ENCODE results near the gene ANKIB1.

Gene ANKIB1, protein sequence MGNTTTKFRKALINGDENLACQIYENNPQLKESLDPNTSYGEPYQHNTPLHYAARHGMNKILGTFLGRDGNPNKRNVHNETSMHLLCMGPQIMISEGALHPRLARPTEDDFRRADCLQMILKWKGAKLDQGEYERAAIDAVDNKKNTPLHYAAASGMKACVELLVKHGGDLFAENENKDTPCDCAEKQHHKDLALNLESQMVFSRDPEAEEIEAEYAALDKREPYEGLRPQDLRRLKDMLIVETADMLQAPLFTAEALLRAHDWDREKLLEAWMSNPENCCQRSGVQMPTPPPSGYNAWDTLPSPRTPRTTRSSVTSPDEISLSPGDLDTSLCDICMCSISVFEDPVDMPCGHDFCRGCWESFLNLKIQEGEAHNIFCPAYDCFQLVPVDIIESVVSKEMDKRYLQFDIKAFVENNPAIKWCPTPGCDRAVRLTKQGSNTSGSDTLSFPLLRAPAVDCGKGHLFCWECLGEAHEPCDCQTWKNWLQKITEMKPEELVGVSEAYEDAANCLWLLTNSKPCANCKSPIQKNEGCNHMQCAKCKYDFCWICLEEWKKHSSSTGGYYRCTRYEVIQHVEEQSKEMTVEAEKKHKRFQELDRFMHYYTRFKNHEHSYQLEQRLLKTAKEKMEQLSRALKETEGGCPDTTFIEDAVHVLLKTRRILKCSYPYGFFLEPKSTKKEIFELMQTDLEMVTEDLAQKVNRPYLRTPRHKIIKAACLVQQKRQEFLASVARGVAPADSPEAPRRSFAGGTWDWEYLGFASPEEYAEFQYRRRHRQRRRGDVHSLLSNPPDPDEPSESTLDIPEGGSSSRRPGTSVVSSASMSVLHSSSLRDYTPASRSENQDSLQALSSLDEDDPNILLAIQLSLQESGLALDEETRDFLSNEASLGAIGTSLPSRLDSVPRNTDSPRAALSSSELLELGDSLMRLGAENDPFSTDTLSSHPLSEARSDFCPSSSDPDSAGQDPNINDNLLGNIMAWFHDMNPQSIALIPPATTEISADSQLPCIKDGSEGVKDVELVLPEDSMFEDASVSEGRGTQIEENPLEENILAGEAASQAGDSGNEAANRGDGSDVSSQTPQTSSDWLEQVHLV

DNA sequence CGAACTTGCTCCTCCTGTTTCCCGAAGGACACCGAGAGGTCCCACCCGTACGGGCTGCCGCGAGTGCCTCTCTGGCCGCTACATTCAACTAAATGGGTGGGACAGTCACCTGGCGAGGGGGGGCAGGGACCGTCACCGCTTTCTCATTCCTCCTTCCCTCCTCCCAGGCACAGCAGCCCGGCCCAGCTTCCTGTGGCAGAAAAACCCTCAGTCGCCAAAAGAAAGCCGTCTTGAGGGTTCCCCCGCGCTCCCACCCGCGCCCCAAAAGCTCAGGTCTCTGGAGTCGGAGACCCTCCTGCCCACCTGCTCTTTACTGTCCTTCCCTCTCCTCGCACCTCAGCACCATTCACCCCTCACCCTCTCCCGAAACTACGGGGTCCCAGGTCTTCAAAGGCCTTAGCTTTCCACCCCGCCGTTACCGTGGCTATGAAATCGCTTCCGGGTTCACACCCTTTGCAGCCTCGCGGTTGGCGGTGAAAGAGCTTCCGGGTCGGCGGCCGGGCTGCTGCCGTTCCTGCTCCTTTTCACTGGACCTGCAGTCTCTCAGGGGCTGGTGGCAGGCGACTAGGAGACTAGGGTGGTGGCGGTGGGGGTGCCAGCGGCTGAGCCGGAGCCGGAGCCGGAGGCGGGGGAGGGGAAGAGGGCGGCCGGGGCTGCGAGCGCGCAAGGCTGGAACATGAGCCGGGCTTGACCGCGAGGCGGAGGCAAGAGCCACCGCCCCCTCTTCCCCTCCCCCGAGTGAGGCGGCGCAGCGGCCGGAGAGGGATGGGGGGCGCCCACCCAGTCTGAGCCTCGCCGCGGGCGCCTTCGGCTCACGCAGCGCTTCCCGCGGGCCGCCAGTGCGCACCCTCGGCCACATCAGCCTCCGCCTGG, at the start of gene ANKIB1, which contains the start of gene KRIT1:
Gene ANKIB1 (plus strand): TSS at position 488 of the 873 bp plus-strand sequence. CDS start 49,005 bp downstream, outside the sequence.
Gene KRIT1 (minus strand): TSS at position 428 of the 873 bp plus-strand sequence. CDS start 3,779 bp downstream, outside the sequence.
- Histone ChIP-seq H3K4me3 (ENCODE audit: low read depth, low read length) (peak within 1 kb of the TSS; percentile 87), H3K27ac (ENCODE audit: low read depth, low read length) (peak within 1 kb of the TSS; percentile 91), H3K36me3 (ENCODE audit: control insufficient read depth, insufficient read depth, low read length) (peaks cover 10% of the 10 kb centered on the region), H3K4me1 (ENCODE audit: control insufficient read depth, insufficient read depth, low read length) (peaks cover 15% of the 10 kb centered on the region), H3K27me3 (ENCODE audit: control insufficient read depth, insufficient read depth, low read length) (no peaks in the 10 kb centered on the region), H3K9ac (ENCODE audit: low read length) (peak within 1 kb of the TSS; percentile 92), H3K9me3 (ENCODE audit: control insufficient read depth, insufficient read depth, low read depth, low read length) (no peaks in the 10 kb centered on the region)

DNA sequence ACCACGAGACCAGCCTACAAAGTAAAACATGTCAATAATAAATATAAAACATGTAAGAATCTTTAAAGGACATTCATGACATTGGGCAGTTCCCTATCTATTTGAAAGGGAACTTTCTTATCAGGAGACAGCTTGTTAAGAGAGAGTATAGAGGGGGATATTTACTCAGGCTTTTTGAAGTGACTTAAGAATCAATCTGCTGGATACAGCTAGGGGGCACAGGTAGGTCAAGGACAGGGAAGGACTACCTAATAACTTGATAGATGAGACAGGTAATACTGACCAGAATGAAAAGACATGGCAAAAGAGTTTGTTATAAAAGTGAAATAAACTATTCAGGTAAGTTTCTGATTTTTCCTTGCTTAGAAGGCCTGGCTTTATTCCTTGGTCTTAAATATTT, 45.0 kb upstream of the ANKIB1 start:
- H3K9me3 ChIP-seq (ENCODE audit: control insufficient read depth, insufficient read depth, low read depth, low read length): no peaks in the 10 kb centered on the region
- H3K27ac ChIP-seq (ENCODE audit: low read depth, low read length): no peak overlapping the region
- no peaks in the 10 kb centered on the region for H3K27me3 ChIP-seq (ENCODE audit: control insufficient read depth, insufficient read depth, low read length)
- no peak overlapping the region for H3K9ac ChIP-seq (ENCODE audit: low read length)
- H3K4me3 ChIP-seq (ENCODE audit: low read depth, low read length): no peak overlapping the region
- H3K4me1 ChIP-seq (ENCODE audit: control insufficient read depth, insufficient read depth, low read length): no peaks in the 10 kb centered on the region
- H3K36me3 ChIP-seq (ENCODE audit: control insufficient read depth, insufficient read depth, low read length): peaks cover 32% of the 10 kb centered on the region

DNA sequence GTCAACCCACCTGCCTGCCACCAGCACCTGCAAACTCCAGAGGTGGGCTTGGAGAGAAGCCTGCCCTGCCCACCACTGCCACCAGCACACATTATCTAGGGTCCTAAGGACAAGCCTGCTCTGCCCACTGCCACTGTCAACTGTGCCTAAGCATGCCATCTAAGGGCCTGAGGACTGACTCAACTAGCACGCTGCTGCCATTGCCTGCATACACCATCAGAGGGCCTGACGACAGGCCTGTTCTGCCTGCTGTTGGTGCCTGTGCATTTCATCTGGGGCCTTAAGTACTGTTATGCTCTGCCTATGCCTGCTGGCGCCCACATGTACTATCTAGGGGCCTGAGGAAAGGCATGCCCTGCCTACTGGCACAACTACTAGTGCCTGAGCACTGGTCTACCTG, 39.8 kb upstream of the ANKIB1 start:
- H3K4me3 ChIP-seq (ENCODE audit: low read depth, low read length): no peak overlapping the region
- no peak overlapping the region for H3K27ac ChIP-seq (ENCODE audit: low read depth, low read length)
- no peak overlapping the region for H3K9ac ChIP-seq (ENCODE audit: low read length)
- H3K36me3 ChIP-seq (ENCODE audit: control insufficient read depth, insufficient read depth, low read length): peaks cover 35% of the 10 kb centered on the region
- no peaks in the 10 kb centered on the region for H3K9me3 ChIP-seq (ENCODE audit: control insufficient read depth, insufficient read depth, low read depth, low read length)
- no peaks in the 10 kb centered on the region for H3K4me1 ChIP-seq (ENCODE audit: control insufficient read depth, insufficient read depth, low read length)
- H3K27me3 ChIP-seq (ENCODE audit: control insufficient read depth, insufficient read depth, low read length): no peaks in the 10 kb centered on the region

DNA sequence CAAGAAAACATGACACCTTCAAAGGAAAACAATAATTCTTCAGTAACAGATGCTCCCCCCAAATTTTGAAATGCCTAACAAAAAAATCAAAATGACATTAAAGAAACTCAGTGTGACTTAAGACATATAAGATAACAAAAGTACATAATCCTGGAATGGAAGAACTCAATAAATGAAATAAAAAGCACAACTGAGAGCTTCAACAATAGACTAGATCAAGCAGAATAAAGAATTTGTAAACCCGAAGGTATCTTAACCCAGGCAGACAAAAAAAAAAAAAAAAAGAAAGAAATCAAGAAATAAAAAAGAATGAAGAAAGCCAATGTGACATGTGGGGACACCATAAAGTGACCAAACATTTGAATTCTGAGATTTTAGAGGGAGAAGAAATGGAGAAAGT, 39.1 kb upstream of the ANKIB1 start:
- no peaks in the 10 kb centered on the region for H3K4me1 ChIP-seq (ENCODE audit: control insufficient read depth, insufficient read depth, low read length)
- no peaks in the 10 kb centered on the region for H3K27me3 ChIP-seq (ENCODE audit: control insufficient read depth, insufficient read depth, low read length)
- no peak overlapping the region for H3K27ac ChIP-seq (ENCODE audit: low read depth, low read length)
- H3K9ac ChIP-seq (ENCODE audit: low read length): no peak overlapping the region
- H3K4me3 ChIP-seq (ENCODE audit: low read depth, low read length): no peak overlapping the region
- no peaks in the 10 kb centered on the region for H3K9me3 ChIP-seq (ENCODE audit: control insufficient read depth, insufficient read depth, low read depth, low read length)
- peaks cover 42% of the 10 kb centered on the region for H3K36me3 ChIP-seq (ENCODE audit: control insufficient read depth, insufficient read depth, low read length)

DNA sequence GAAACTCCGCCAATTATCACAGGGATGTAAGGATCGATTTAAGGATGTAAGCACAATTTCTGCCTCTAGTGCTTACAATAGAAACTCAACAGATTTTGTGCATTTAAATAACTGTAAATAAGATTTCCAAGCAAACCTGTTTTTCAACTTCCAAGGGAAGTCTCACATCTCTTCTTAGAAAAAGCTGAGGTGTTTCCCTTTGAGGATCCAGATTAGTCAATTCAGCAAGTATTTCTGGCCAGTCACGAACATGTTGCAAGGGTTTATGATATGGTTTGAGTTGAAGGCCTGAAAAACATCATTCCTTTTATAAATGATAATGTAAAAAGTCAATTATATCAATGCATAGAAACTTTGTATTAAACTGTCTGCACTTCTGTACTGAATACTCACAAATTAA, 24.0 kb upstream of the ANKIB1 start:
- Histone ChIP-seq H3K4me3 (ENCODE audit: low read depth, low read length) (no peak overlapping the region), H3K9me3 (ENCODE audit: control insufficient read depth, insufficient read depth, low read depth, low read length) (no peaks in the 10 kb centered on the region), H3K27me3 (ENCODE audit: control insufficient read depth, insufficient read depth, low read length) (no peaks in the 10 kb centered on the region), H3K36me3 (ENCODE audit: control insufficient read depth, insufficient read depth, low read length) (peaks cover 79% of the 10 kb centered on the region), H3K9ac (ENCODE audit: low read length) (no peak overlapping the region), H3K4me1 (ENCODE audit: control insufficient read depth, insufficient read depth, low read length) (no peaks in the 10 kb centered on the region), H3K27ac (ENCODE audit: low read depth, low read length) (no peak overlapping the region)

DNA sequence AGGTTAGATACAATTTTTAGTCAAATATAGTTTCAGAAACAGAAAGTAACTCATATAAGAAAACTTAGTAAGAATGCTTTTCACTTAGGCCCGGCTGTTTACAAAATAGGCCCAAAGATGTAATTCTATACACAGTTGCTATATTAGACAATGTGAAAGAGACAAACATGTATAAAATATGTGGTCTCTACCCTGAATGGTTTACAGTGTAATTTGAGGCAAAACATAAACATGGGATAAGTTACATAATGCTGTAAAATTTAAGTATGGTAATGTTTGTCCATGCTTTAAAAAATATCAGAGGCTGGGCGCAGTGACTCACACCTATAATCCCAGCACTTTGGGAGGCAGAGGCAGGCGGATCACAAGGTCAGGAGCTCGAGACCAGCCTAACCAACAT, 18.8 kb upstream of the ANKIB1 start:
- Histone ChIP-seq H3K4me1 (ENCODE audit: control insufficient read depth, insufficient read depth, low read length) (no peaks in the 10 kb centered on the region), H3K9ac (ENCODE audit: low read length) (no peak overlapping the region), H3K4me3 (ENCODE audit: low read depth, low read length) (no peak overlapping the region), H3K36me3 (ENCODE audit: control insufficient read depth, insufficient read depth, low read length) (peaks cover 59% of the 10 kb centered on the region), H3K27ac (ENCODE audit: low read depth, low read length) (no peak overlapping the region), H3K9me3 (ENCODE audit: control insufficient read depth, insufficient read depth, low read depth, low read length) (no peaks in the 10 kb centered on the region), H3K27me3 (ENCODE audit: control insufficient read depth, insufficient read depth, low read length) (no peaks in the 10 kb centered on the region)

DNA sequence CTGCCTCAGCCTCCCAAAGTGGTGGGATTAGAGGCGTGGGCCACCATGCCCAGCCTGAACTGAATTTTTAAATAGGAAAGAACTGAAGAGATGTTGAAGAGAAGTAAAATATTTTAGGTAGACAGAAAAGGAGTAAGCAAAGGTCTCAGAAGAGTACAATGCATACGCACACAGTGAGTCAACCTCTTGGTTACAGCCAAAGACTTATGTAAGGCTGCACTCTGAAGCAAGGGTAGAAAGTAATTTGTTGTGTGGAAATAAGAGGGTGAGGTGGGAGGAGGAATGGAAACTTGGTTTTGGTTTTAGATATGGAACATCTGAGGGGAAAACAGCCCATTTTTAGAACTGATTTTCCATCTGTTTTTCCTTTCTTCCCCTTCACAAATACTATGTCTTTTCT, 17.7 kb upstream of the ANKIB1 start:
- Histone ChIP-seq H3K9ac (ENCODE audit: low read length) (no peak overlapping the region), H3K4me3 (ENCODE audit: low read depth, low read length) (no peak overlapping the region), H3K27ac (ENCODE audit: low read depth, low read length) (no peak overlapping the region), H3K4me1 (ENCODE audit: control insufficient read depth, insufficient read depth, low read length) (no peaks in the 10 kb centered on the region), H3K27me3 (ENCODE audit: control insufficient read depth, insufficient read depth, low read length) (no peaks in the 10 kb centered on the region), H3K36me3 (ENCODE audit: control insufficient read depth, insufficient read depth, low read length) (peaks cover 56% of the 10 kb centered on the region), H3K9me3 (ENCODE audit: control insufficient read depth, insufficient read depth, low read depth, low read length) (no peaks in the 10 kb centered on the region)

DNA sequence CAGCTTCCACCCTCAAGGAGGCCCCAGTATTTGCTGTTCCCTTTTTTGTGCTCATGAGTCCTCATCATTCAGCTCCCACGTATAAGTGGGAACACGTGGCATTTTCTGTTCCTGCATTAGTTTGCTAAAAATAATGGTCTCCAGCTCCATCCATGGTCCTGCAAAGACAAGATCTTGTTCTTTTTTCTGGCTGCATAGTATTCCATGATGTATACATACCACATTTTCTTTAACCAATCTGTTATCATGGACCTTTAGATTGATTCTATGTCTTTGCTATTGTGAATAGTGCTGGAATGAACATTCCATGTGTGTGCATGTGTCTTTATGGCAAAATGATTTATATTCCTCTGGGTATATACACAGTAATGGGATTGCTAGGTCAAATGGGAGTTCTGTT, 17.0 kb upstream of the ANKIB1 start:
- no peaks in the 10 kb centered on the region for H3K9me3 ChIP-seq (ENCODE audit: control insufficient read depth, insufficient read depth, low read depth, low read length)
- no peak overlapping the region for H3K4me3 ChIP-seq (ENCODE audit: low read depth, low read length)
- no peak overlapping the region for H3K9ac ChIP-seq (ENCODE audit: low read length)
- no peaks in the 10 kb centered on the region for H3K27me3 ChIP-seq (ENCODE audit: control insufficient read depth, insufficient read depth, low read length)
- no peak overlapping the region for H3K27ac ChIP-seq (ENCODE audit: low read depth, low read length)
- H3K36me3 ChIP-seq (ENCODE audit: control insufficient read depth, insufficient read depth, low read length): peaks cover 57% of the 10 kb centered on the region
- no peaks in the 10 kb centered on the region for H3K4me1 ChIP-seq (ENCODE audit: control insufficient read depth, insufficient read depth, low read length)

DNA sequence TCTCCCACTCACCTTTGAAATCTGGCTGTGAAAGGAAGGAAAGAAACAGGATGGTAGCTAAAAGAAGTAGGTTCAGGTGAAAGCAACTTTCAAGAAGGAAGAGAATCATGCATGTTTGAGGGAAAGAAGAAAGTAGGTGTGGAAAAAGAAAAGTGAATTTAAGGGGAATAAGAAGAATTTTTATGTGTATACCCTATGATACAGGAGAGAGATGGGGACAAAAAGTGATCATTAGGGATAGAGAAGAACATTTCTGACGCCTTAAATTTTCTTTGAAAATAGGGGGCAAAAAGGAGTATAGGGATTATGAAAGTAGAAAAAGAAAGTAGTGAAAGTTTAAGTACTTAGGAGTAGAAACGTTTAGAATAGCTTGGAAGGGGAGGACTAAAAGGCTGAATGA, 15.2 kb upstream of the ANKIB1 start:
- Histone ChIP-seq H3K36me3 (ENCODE audit: control insufficient read depth, insufficient read depth, low read length) (peaks cover 61% of the 10 kb centered on the region), H3K4me1 (ENCODE audit: control insufficient read depth, insufficient read depth, low read length) (no peaks in the 10 kb centered on the region), H3K4me3 (ENCODE audit: low read depth, low read length) (no peak overlapping the region), H3K9me3 (ENCODE audit: control insufficient read depth, insufficient read depth, low read depth, low read length) (no peaks in the 10 kb centered on the region), H3K9ac (ENCODE audit: low read length) (no peak overlapping the region), H3K27ac (ENCODE audit: low read depth, low read length) (no peak overlapping the region), H3K27me3 (ENCODE audit: control insufficient read depth, insufficient read depth, low read length) (no peaks in the 10 kb centered on the region)

DNA sequence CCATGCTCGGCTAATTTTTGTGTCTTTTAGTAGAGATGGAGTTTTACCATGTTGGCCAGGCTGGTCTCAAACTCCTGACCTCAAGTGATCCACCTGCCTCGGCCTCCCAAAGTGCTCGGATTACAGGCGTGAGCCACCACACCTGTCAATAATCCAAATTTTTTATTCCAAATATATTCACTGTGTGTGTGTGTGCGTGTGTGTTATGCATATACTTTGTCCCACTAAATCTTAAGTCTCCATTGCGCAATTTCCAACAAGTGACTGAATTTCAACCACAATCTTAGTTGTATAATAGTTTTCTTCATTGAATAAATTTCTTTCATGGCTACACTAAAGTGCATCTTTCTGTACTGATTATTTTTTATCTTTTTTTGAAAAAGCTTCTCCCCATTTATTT, 2.8 kb upstream of the ANKIB1 start:
- H3K27ac ChIP-seq (ENCODE audit: low read depth, low read length): no peak overlapping the region
- no peak overlapping the region for H3K4me3 ChIP-seq (ENCODE audit: low read depth, low read length)
- H3K36me3 ChIP-seq (ENCODE audit: control insufficient read depth, insufficient read depth, low read length): peaks cover 34% of the 10 kb centered on the region
- no peak overlapping the region for H3K9ac ChIP-seq (ENCODE audit: low read length)
- no peaks in the 10 kb centered on the region for H3K27me3 ChIP-seq (ENCODE audit: control insufficient read depth, insufficient read depth, low read length)
- H3K4me1 ChIP-seq (ENCODE audit: control insufficient read depth, insufficient read depth, low read length): peaks cover 12% of the 10 kb centered on the region
- H3K9me3 ChIP-seq (ENCODE audit: control insufficient read depth, insufficient read depth, low read depth, low read length): no peaks in the 10 kb centered on the region

Data from HUES6 (cell line).